ENCODE measurements around the gene MAML2.

Gene MAML2

GRCh38 chr11:96317571-96317970 is 25.4 kb downstream of the MAML2 start:
- 83 to 87% methylated on average over 1 to 2 of the region's 2 CpGs for WGBS, 2 experiments (ENCODE audit: insufficient coverage in 2 of 2)
- Histone ChIP-seq H3K4me3 (ENCODE audit: extremely low read depth, insufficient read depth, low read length, poor library complexity, severe bottlenecking) (no peak overlapping the region), H3K27ac (ENCODE audit: low read depth, low read length, severe bottlenecking) (peak overlapping the region; percentile 41), H3K4me1 (ENCODE audit: control insufficient read depth, insufficient read depth, low read length, poor library complexity, severe bottlenecking) (peaks cover 44% of the 10 kb centered on the region), H3K36me3 (ENCODE audit: control insufficient read depth, insufficient read depth, low read length) (peaks cover 25% of the 10 kb centered on the region), H3K9me3 (ENCODE audit: control insufficient read depth, low read length) (no peaks in the 10 kb centered on the region)

GRCh38 chr11:96316869-96317268 is 26.1 kb downstream of the MAML2 start:
- peaks cover 37% of the 10 kb centered on the region for H3K4me1 ChIP-seq (ENCODE audit: control insufficient read depth, insufficient read depth, low read length, poor library complexity, severe bottlenecking)
- H3K36me3 ChIP-seq (ENCODE audit: control insufficient read depth, insufficient read depth, low read length), result peaks cover 25% of the 10 kb centered on the region
- H3K27ac ChIP-seq (ENCODE audit: low read depth, low read length, severe bottlenecking), result no peak overlapping the region
- H3K4me3 ChIP-seq (ENCODE audit: extremely low read depth, insufficient read depth, low read length, poor library complexity, severe bottlenecking), result no peak overlapping the region
- H3K9me3 ChIP-seq (ENCODE audit: control insufficient read depth, low read length), result no peaks in the 10 kb centered on the region
- 77 to 85% methylated on average over 2 to 3 of the region's 3 CpGs for WGBS, 2 experiments (ENCODE audit: insufficient coverage in 2 of 2)

- Histone ChIP-seq H3K36me3 (ENCODE audit: control insufficient read depth, insufficient read depth, low read length) (peaks cover 29% of the 10 kb centered on the region), H3K4me1 (ENCODE audit: control insufficient read depth, insufficient read depth, low read length, poor library complexity, severe bottlenecking) (peaks cover 36% of the 10 kb centered on the region), H3K4me3 (ENCODE audit: extremely low read depth, insufficient read depth, low read length, poor library complexity, severe bottlenecking) (no peak overlapping the region), H3K9me3 (ENCODE audit: control insufficient read depth, low read length) (no peaks in the 10 kb centered on the region), H3K27ac (ENCODE audit: low read depth, low read length, severe bottlenecking) (no peak overlapping the region)
- 100% methylated on average over 1 of the region's 1 CpG; no CpG with 5 or more reads in 1 of the 2 experiments for WGBS, 2 experiments (ENCODE audit: insufficient coverage in 2 of 2)
Measured at GRCh38 chr11:96315476-96315875, 27.5 kb downstream of the MAML2 start.

- Histone ChIP-seq H3K4me1 (ENCODE audit: control insufficient read depth, insufficient read depth, low read length, poor library complexity, severe bottlenecking) (peaks cover 37% of the 10 kb centered on the region), H3K27ac (ENCODE audit: low read depth, low read length, severe bottlenecking) (no peak overlapping the region), H3K36me3 (ENCODE audit: control insufficient read depth, insufficient read depth, low read length) (peaks cover 23% of the 10 kb centered on the region), H3K9me3 (ENCODE audit: control insufficient read depth, low read length) (no peaks in the 10 kb centered on the region), H3K4me3 (ENCODE audit: extremely low read depth, insufficient read depth, low read length, poor library complexity, severe bottlenecking) (no peak overlapping the region)
- WGBS, 2 experiments (ENCODE audit: insufficient coverage in 2 of 2), result 100% methylated on average over 2 of the region's 4 CpGs; no CpG with 5 or more reads in 1 of the 2 experiments
Measured at GRCh38 chr11:96314326-96315020, 28.5 kb downstream of the MAML2 start.

- Histone ChIP-seq H3K9me3 (ENCODE audit: control insufficient read depth, low read length) (no peaks in the 10 kb centered on the region), H3K4me3 (ENCODE audit: extremely low read depth, insufficient read depth, low read length, poor library complexity, severe bottlenecking) (no peak overlapping the region), H3K36me3 (ENCODE audit: control insufficient read depth, insufficient read depth, low read length) (peaks cover 23% of the 10 kb centered on the region), H3K4me1 (ENCODE audit: control insufficient read depth, insufficient read depth, low read length, poor library complexity, severe bottlenecking) (peaks cover 50% of the 10 kb centered on the region), H3K27ac (ENCODE audit: low read depth, low read length, severe bottlenecking) (no peak overlapping the region)
- WGBS, 2 experiments (ENCODE audit: insufficient coverage in 2 of 2), result 92 to 95% methylated on average over 5 to 6 of the region's 6 CpGs
Measured at GRCh38 chr11:96313163-96313562, 29.8 kb downstream of the MAML2 start.

GRCh38 chr11:96311120-96311568 is 31.9 kb downstream of the MAML2 start:
- H3K9me3 ChIP-seq (ENCODE audit: control insufficient read depth, low read length), result no peaks in the 10 kb centered on the region
- H3K27ac ChIP-seq (ENCODE audit: low read depth, low read length, severe bottlenecking), result no peak overlapping the region
- no peak overlapping the region for H3K4me3 ChIP-seq (ENCODE audit: extremely low read depth, insufficient read depth, low read length, poor library complexity, severe bottlenecking)
- H3K4me1 ChIP-seq (ENCODE audit: control insufficient read depth, insufficient read depth, low read length, poor library complexity, severe bottlenecking), result peaks cover 50% of the 10 kb centered on the region
- H3K36me3 ChIP-seq (ENCODE audit: control insufficient read depth, insufficient read depth, low read length), result peaks cover 14% of the 10 kb centered on the region
- 93 to 100% methylated on average over 1 to 2 of the region's 2 CpGs for WGBS, 2 experiments (ENCODE audit: insufficient coverage in 2 of 2)

GRCh38 chr11:96310236-96310635 is 32.8 kb downstream of the MAML2 start:
- WGBS, 2 experiments (ENCODE audit: insufficient coverage in 2 of 2), result no CpG with 5 or more reads among the region's 1 CpG
- Histone ChIP-seq H3K9me3 (ENCODE audit: control insufficient read depth, low read length) (no peaks in the 10 kb centered on the region), H3K4me3 (ENCODE audit: extremely low read depth, insufficient read depth, low read length, poor library complexity, severe bottlenecking) (no peak overlapping the region), H3K27ac (ENCODE audit: low read depth, low read length, severe bottlenecking) (no peak overlapping the region), H3K36me3 (ENCODE audit: control insufficient read depth, insufficient read depth, low read length) (peaks cover 10% of the 10 kb centered on the region), H3K4me1 (ENCODE audit: control insufficient read depth, insufficient read depth, low read length, poor library complexity, severe bottlenecking) (peaks cover 57% of the 10 kb centered on the region)

GRCh38 chr11:96309643-96310017 is 33.4 kb downstream of the MAML2 start:
- H3K27ac ChIP-seq (ENCODE audit: low read depth, low read length, severe bottlenecking), result no peak overlapping the region
- 81 to 84% methylated on average over 3 of the region's 5 CpGs for WGBS, 2 experiments (ENCODE audit: insufficient coverage in 2 of 2)

GRCh38 chr11:96309016-96309642 is 33.9 kb downstream of the MAML2 start:
- peaks cover 56% of the 10 kb centered on the region for H3K4me1 ChIP-seq (ENCODE audit: control insufficient read depth, insufficient read depth, low read length, poor library complexity, severe bottlenecking)

More at GRCh38 chr11:96309643-96310017, 33.4 kb downstream of the MAML2 start:
- Histone ChIP-seq H3K36me3 (ENCODE audit: control insufficient read depth, insufficient read depth, low read length) (peaks cover 10% of the 10 kb centered on the region), H3K9me3 (ENCODE audit: control insufficient read depth, low read length) (no peaks in the 10 kb centered on the region), H3K4me3 (ENCODE audit: extremely low read depth, insufficient read depth, low read length, poor library complexity, severe bottlenecking) (no peak overlapping the region), H3K4me1 (ENCODE audit: control insufficient read depth, insufficient read depth, low read length, poor library complexity, severe bottlenecking) (peaks cover 56% of the 10 kb centered on the region)

GRCh38 chr11:96307776-96308140 is 35.2 kb downstream of the MAML2 start:
- Histone ChIP-seq H3K4me3 (ENCODE audit: extremely low read depth, insufficient read depth, low read length, poor library complexity, severe bottlenecking) (peak overlapping the region; percentile 3), H3K9me3 (ENCODE audit: control insufficient read depth, low read length) (no peaks in the 10 kb centered on the region), H3K36me3 (ENCODE audit: control insufficient read depth, insufficient read depth, low read length) (peaks cover 10% of the 10 kb centered on the region), H3K27ac (ENCODE audit: low read depth, low read length, severe bottlenecking) (peak overlapping the region; percentile 99), H3K4me1 (ENCODE audit: control insufficient read depth, insufficient read depth, low read length, poor library complexity, severe bottlenecking) (peaks cover 65% of the 10 kb centered on the region)
- 20 to 86% methylated on average over 1 of the region's 3 CpGs for WGBS, 2 experiments (ENCODE audit: insufficient coverage in 2 of 2)

More at GRCh38 chr11:96309016-96309642, 33.9 kb downstream of the MAML2 start:
- whole genome bisulfite sequencing, 2 experiments (ENCODE audit: insufficient coverage in 2 of 2), result no CpG with 5 or more reads among the region's 2 CpGs
- Histone ChIP-seq H3K4me3 (ENCODE audit: extremely low read depth, insufficient read depth, low read length, poor library complexity, severe bottlenecking) (no peak overlapping the region), H3K27ac (ENCODE audit: low read depth, low read length, severe bottlenecking) (peak overlapping the region; percentile 99), H3K36me3 (ENCODE audit: control insufficient read depth, insufficient read depth, low read length) (peaks cover 10% of the 10 kb centered on the region), H3K9me3 (ENCODE audit: control insufficient read depth, low read length) (no peaks in the 10 kb centered on the region)

Measured in mesodermal cell (in vitro differentiated cells).